Astrocyte (in vitro differentiated cells and primary cell): ENCODE data around the gene RALGAPA2.

Source experiments
- EZH2 ChIP-seq: IDR thresholded peaks from 2 replicates; pipeline ENCODE4 v1.6.1; 2012; ENCODE audit warnings: mild to moderate bottlenecking, low read length, inconsistent platforms; ENCODE audit not compliant: insufficient read depth
- TF ChIP-seq, protein P1 (sequence below): IDR thresholded peaks from 2 replicates; pipeline ENCODE4 v1.5.1; 2011; ENCODE audit warnings: low read depth, mild to moderate bottlenecking, inconsistent platforms, low read length, moderate library complexity; ENCODE audit not compliant: insufficient read depth

DNA sequence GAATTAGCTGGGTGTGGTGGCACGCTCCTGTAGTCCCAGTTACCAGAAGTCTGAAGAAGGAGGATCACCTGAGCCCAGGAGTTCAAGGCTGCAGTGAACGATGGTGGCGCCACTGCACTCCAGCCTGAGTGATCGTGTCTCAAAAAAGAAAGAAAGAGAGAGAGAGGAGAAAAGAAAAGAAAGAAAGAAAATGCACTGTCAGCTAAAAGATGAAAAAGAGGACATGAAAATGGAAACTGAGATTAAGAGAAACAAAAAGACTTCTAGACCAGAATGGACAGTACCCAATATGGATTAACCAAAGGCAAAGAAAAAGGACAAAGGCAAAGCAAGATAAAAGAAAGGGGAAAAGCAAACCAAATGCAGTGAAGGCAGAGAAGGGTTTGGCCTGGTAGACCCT, 9.0 kb upstream of the RALGAPA2 start:
- TF ChIP-seq EZH2: no peak
- TF ChIP-seq, protein P1, sequence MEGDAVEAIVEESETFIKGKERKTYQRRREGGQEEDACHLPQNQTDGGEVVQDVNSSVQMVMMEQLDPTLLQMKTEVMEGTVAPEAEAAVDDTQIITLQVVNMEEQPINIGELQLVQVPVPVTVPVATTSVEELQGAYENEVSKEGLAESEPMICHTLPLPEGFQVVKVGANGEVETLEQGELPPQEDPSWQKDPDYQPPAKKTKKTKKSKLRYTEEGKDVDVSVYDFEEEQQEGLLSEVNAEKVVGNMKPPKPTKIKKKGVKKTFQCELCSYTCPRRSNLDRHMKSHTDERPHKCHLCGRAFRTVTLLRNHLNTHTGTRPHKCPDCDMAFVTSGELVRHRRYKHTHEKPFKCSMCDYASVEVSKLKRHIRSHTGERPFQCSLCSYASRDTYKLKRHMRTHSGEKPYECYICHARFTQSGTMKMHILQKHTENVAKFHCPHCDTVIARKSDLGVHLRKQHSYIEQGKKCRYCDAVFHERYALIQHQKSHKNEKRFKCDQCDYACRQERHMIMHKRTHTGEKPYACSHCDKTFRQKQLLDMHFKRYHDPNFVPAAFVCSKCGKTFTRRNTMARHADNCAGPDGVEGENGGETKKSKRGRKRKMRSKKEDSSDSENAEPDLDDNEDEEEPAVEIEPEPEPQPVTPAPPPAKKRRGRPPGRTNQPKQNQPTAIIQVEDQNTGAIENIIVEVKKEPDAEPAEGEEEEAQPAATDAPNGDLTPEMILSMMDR: no peak
